ENCODE measurements around the gene PODXL. TPM values are rescaled to one million over a fixed set of nuclear protein-coding genes. Genes with fewer than 3 reads are reported as not detected.
"Not testable (repeated sequence)": the region's sequence is repeated elsewhere in the genome, so short reads cannot be mapped to it uniquely, and the experiment has no call there.

The PODXL gene
- polyA plus RNA-seq, 4 donors: 0.67 to 24.2 (median 7.9) TPM

DNA sequence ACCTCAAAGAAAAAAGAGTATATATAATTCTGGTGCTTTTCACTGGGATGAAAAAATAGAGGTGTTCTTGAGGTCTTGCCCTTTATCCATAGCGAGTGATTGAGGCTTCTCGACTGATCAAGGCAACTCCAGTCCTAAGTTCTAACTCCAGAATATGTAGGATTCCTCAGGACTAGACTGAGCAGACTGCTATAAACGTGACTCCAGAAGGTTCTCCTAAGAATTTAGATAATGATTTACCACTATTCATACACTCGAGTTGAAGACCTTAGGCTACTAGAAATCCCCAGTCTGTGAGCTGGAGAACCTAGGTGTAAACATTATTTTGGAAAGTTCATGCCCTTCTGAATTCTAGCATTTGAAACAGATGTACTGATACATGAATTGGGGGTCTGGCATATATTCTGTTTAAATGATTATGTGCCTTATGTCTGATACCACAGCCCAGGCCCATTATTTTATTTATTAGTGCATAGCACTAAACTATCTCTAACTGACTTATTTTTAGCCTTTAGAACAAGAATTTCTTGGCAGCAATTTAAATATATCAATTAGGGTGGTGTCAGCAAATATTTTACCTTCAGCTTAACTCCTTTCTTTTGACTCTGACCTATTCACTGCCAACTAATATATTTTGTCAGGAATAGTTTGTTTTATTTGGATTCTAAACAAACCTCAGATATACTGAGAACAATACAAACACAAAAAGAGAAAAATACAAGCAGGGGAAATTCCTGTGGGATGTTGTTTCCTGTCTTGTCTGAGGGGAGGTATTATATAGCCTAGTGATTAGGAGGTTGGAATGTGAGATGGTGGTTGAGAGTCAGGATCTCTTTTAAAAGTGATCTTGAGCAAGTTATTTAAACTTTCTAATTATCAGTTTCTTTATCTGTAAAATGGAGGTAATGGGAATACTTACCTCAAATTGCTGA lies 75.8 kb downstream of the PODXL start:
- Histone ChIP-seq H3K27ac (ENCODE audit: low read depth in 1 of 3, low read length in 2 of 3) (no peak overlapping the region), H3K4me1 (ENCODE audit: control insufficient read depth in 3 of 3, insufficient read depth in 2 of 3, low read depth in 1 of 3, low read length in 2 of 3) (peaks cover 0 to 7% (median 0%) of the 10 kb centered on the region in 3 donors), H3K9me3 (ENCODE audit: control insufficient read depth in 2 of 2, insufficient read depth in 1 of 2, low read depth in 1 of 2, low read length in 1 of 2) (no peaks in the 10 kb centered on the region), H3K36me3 (ENCODE audit: control insufficient read depth in 3 of 3, insufficient read depth in 2 of 3, low read depth in 1 of 3, low read length in 3 of 3) (peaks cover 0 to 9% (median 8%) of the 10 kb centered on the region in 3 donors), H3K27me3 (ENCODE audit: control insufficient read depth in 3 of 3, insufficient read depth in 3 of 3, low read length in 3 of 3) (no peaks in the 10 kb centered on the region), H3K4me3 (ENCODE audit: low read depth in 1 of 3, low read length in 3 of 3) (no peak overlapping the region)
- DNase-seq: peak in 1 of 2 donors; percentile 55
- 51 to 65% (median 61%) methylated on average over 4 of the region's 4 CpGs for WGBS, 3 donors
- FAIRE-seq: no peak

DNA sequence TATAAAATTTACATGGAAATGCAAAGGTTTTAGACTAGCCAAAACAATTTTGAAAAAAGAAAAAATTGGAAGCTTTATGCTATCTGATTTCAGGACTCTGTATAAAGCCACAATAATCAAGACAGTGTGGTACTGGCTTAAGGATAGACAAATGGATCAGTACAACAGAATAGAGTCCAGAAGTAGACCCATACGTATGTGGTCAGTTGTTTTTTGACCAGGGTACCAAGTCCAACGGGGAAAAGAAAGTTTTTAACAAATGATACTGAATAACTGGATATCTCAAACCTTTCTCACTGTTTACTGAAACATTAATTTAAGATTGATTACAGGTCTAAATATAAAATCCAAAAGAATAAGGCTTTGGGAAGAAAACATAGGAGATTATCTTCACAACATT lies 79.7 kb downstream of the PODXL start:
- no peaks in the 10 kb centered on the region for H3K9me3 ChIP-seq (ENCODE audit: control insufficient read depth in 2 of 2, insufficient read depth in 1 of 2, low read depth in 1 of 2, low read length in 1 of 2)
- FAIRE-seq (no peak), DNase-seq (no peak)
- 78 to 86% (median 84%) methylated on average over 2 of the region's 2 CpGs for WGBS, 3 donors
- H3K27me3 ChIP-seq (ENCODE audit: control insufficient read depth in 3 of 3, insufficient read depth in 3 of 3, low read length in 3 of 3): no peaks in the 10 kb centered on the region
- H3K4me1 ChIP-seq (ENCODE audit: control insufficient read depth in 3 of 3, insufficient read depth in 2 of 3, low read depth in 1 of 3, low read length in 2 of 3): peaks cover 0 to 7% (median 0%) of the 10 kb centered on the region in 3 donors
- no peak overlapping the region for H3K27ac ChIP-seq (ENCODE audit: low read depth in 1 of 3, low read length in 2 of 3)
- H3K36me3 ChIP-seq (ENCODE audit: control insufficient read depth in 3 of 3, insufficient read depth in 2 of 3, low read depth in 1 of 3, low read length in 3 of 3): peaks cover 0 to 19% (median 7%) of the 10 kb centered on the region in 3 donors
- H3K4me3 ChIP-seq (ENCODE audit: low read depth in 1 of 3, low read length in 3 of 3): no peak overlapping the region

DNA sequence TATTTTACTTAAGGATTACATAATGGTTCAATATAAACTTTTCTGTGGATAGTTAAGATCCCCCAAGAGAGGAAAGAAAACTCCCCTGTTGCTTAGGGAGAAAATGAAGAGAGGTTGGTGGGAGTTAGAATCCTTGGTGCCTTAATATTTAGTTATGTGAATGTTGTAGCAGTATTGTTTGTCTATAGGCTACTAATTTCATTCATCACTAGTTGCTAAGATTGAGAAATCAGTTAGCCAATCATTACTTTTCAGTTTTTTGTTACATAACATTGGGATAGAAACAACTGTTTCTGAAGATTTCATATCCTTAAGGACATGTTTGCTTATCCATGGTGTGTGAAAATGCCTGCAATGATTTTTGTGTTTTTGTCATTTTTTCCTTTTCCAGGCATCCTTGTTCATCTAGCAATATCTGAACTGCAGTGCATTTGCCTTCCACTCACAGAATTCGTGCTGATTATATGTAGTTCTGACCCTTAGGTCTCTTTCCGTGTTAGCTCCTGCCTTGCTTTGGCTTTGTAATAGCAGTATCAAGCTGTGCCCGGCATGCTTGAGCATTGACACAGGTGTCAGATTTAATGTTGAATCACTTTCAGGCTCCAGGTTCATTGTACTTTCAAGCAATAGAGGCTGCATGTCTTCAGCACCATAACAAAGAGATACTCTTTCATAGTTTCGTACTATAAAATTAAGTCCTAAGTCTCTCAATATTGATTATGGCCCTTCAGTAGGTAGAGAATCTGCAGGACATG lies 85.0 kb downstream of the PODXL start:
- no peak overlapping the region for H3K27ac ChIP-seq (ENCODE audit: low read depth in 1 of 3, low read length in 2 of 3)
- no peak for DNase-seq
- no peaks in the 10 kb centered on the region for H3K27me3 ChIP-seq (ENCODE audit: control insufficient read depth in 3 of 3, insufficient read depth in 3 of 3, low read length in 3 of 3)
- H3K9me3 ChIP-seq (ENCODE audit: control insufficient read depth in 2 of 2, insufficient read depth in 1 of 2, low read depth in 1 of 2, low read length in 1 of 2): no peaks in the 10 kb centered on the region
- H3K4me1 ChIP-seq (ENCODE audit: control insufficient read depth in 3 of 3, insufficient read depth in 2 of 3, low read depth in 1 of 3, low read length in 2 of 3): no peaks in the 10 kb centered on the region
- 95 to 96% (median 96%) methylated on average over 4 of the region's 4 CpGs for WGBS, 3 donors
- no peak overlapping the region for H3K4me3 ChIP-seq (ENCODE audit: low read depth in 1 of 3, low read length in 3 of 3)
- FAIRE-seq: no peak
- H3K36me3 ChIP-seq (ENCODE audit: control insufficient read depth in 3 of 3, insufficient read depth in 2 of 3, low read depth in 1 of 3, low read length in 3 of 3): peaks cover 0 to 28% (median 18%) of the 10 kb centered on the region in 3 donors

DNA sequence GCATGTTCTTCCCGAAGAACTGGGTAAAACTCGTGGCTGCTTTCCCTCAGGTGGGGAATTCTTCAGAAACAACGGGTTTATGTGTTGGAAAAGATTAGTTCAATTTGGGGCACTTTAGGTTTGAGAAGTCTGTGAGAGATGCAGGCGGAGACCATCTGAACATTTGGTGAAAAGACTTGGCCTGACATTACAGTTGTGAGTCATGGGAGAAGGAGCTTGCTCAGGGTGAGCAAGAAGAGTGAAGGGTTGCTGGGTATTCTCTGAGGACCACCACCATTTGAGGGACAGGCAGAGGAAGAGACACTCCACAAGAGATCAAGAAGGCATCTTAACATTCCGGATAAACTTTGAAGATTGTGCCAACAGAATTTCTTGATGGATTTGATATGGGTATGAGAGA lies 88.6 kb downstream of the PODXL start:
- 95 to 96% (median 96%) methylated on average over 5 of the region's 5 CpGs for WGBS, 3 donors

DNA sequence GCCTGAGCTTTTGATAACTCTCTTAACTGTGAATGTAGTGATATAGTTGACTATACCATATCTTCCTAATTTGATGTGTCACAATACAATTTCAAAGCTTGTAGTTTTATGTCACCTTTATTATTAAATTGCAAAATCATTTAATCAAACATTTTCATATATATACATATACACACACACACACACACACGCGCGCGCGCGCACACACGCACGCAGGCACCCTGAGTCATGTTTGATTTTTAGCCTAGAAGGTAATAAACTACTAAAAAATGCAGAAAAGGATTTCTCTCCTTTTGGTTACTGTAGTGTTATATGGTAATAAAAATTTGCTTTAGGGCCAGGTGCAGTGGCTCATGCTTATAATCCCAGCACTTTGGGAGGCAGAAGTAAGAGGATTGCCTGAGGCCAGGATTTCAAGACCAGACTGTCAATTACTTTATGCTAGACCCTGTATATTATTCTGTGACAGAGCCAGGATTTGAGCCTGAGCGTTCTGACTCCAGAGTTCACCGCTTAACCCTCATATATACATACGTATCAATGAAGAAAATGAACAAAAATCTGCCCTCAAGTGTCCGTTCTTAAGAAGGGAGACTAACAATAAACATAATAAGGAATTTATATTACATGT lies 89.6 kb downstream of the PODXL start:
- H3K27ac ChIP-seq (ENCODE audit: low read depth in 1 of 3, low read length in 2 of 3): no peak overlapping the region
- no peaks in the 10 kb centered on the region for H3K27me3 ChIP-seq (ENCODE audit: control insufficient read depth in 3 of 3, insufficient read depth in 3 of 3, low read length in 3 of 3)
- no peaks in the 10 kb centered on the region for H3K4me1 ChIP-seq (ENCODE audit: control insufficient read depth in 3 of 3, insufficient read depth in 2 of 3, low read depth in 1 of 3, low read length in 2 of 3)
- H3K4me3 ChIP-seq (ENCODE audit: low read depth in 1 of 3, low read length in 3 of 3): no peak overlapping the region
- H3K9me3 ChIP-seq (ENCODE audit: control insufficient read depth in 2 of 2, insufficient read depth in 1 of 2, low read depth in 1 of 2, low read length in 1 of 2): no peaks in the 10 kb centered on the region
- peaks cover 0 to 22% (median 17%) of the 10 kb centered on the region in 3 donors for H3K36me3 ChIP-seq (ENCODE audit: control insufficient read depth in 3 of 3, insufficient read depth in 2 of 3, low read depth in 1 of 3, low read length in 3 of 3)
- 89 to 98% (median 91%) methylated on average over 12 of the region's 12 CpGs for WGBS, 3 donors
- no peak for FAIRE-seq
- DNase-seq: no peak

More for the DNA sequence above, 88.6 kb downstream of the PODXL start:
- H3K36me3 ChIP-seq (ENCODE audit: control insufficient read depth in 3 of 3, insufficient read depth in 2 of 3, low read depth in 1 of 3, low read length in 3 of 3): peaks cover 0 to 21% (median 17%) of the 10 kb centered on the region in 3 donors
- FAIRE-seq: no peak
- no peaks in the 10 kb centered on the region for H3K9me3 ChIP-seq (ENCODE audit: control insufficient read depth in 2 of 2, insufficient read depth in 1 of 2, low read depth in 1 of 2, low read length in 1 of 2)
- no peak for DNase-seq
- H3K27me3 ChIP-seq (ENCODE audit: control insufficient read depth in 3 of 3, insufficient read depth in 3 of 3, low read length in 3 of 3): no peaks in the 10 kb centered on the region
- no peak overlapping the region for H3K4me3 ChIP-seq (ENCODE audit: low read depth in 1 of 3, low read length in 3 of 3)
- H3K4me1 ChIP-seq (ENCODE audit: control insufficient read depth in 3 of 3, insufficient read depth in 2 of 3, low read depth in 1 of 3, low read length in 2 of 3): no peaks in the 10 kb centered on the region
- H3K27ac ChIP-seq (ENCODE audit: low read depth in 1 of 3, low read length in 2 of 3): no peak overlapping the region

DNA sequence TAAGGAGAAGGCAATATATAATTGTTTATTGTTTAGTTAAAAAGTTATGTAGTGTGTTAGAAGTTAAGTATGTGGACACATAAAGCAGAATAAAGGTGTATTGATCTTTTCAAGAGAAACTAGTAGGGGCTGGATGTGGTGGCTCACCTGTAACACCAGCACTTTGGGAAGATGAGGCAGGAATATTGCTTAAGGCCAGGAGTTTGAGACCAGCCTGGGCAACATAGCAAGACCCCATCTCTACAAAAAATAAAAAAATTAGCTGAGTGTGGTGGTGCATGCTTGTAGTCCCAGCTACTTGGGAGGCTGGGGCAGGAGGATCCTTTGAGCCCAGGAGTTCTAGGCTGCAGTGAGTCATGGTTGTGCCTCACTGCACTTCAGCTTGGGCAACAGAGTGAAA lies 93.7 kb downstream of the PODXL start:
- H3K4me1 ChIP-seq (ENCODE audit: control insufficient read depth in 3 of 3, insufficient read depth in 2 of 3, low read depth in 1 of 3, low read length in 2 of 3); H3K27me3 ChIP-seq (ENCODE audit: control insufficient read depth in 3 of 3, insufficient read depth in 3 of 3, low read length in 3 of 3); H3K9me3 ChIP-seq (ENCODE audit: control insufficient read depth in 2 of 2, insufficient read depth in 1 of 2, low read depth in 1 of 2, low read length in 1 of 2); H3K4me3 ChIP-seq (ENCODE audit: low read depth in 1 of 3, low read length in 3 of 3); FAIRE-seq; DNase-seq; H3K27ac ChIP-seq (ENCODE audit: low read depth in 1 of 3, low read length in 2 of 3): not testable (repeated sequence)
- peaks cover 0 to 14% (median 10%) of the 10 kb centered on the region in 3 donors for H3K36me3 ChIP-seq (ENCODE audit: control insufficient read depth in 3 of 3, insufficient read depth in 2 of 3, low read depth in 1 of 3, low read length in 3 of 3)

DNA sequence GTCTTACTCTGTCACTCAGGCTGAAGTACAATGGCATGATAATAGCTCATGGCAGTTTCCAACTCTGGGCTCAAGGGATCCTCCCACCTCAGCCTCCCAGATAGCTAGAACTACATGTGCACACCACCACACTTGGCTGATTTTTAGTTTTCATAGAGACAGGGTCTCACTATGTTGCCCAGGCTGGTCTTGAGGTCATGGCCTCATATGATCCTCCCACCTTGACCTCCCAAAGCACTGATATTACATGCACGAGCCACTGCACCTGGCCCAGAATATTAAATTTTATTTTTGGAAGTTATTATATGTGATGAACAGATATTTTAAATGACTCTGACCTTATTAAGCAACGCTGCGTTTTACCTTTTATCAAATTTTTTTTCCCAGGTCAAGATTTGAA lies 94.4 kb downstream of the PODXL start:
- Histone ChIP-seq H3K27ac (ENCODE audit: low read depth in 1 of 3, low read length in 2 of 3) (no peak overlapping the region), H3K4me1 (ENCODE audit: control insufficient read depth in 3 of 3, insufficient read depth in 2 of 3, low read depth in 1 of 3, low read length in 2 of 3) (no peaks in the 10 kb centered on the region), H3K4me3 (ENCODE audit: low read depth in 1 of 3, low read length in 3 of 3) (no peak overlapping the region), H3K27me3 (ENCODE audit: control insufficient read depth in 3 of 3, insufficient read depth in 3 of 3, low read length in 3 of 3) (no peaks in the 10 kb centered on the region), H3K36me3 (ENCODE audit: control insufficient read depth in 3 of 3, insufficient read depth in 2 of 3, low read depth in 1 of 3, low read length in 3 of 3) (peaks cover 0 to 14% (median 6%) of the 10 kb centered on the region in 3 donors), H3K9me3 (ENCODE audit: control insufficient read depth in 2 of 2, insufficient read depth in 1 of 2, low read depth in 1 of 2, low read length in 1 of 2) (no peaks in the 10 kb centered on the region)
- FAIRE-seq: no peak
- DNase-seq: no peak
- 97 to 98% (median 97%) methylated on average over 3 of the region's 3 CpGs for WGBS, 3 donors

DNA sequence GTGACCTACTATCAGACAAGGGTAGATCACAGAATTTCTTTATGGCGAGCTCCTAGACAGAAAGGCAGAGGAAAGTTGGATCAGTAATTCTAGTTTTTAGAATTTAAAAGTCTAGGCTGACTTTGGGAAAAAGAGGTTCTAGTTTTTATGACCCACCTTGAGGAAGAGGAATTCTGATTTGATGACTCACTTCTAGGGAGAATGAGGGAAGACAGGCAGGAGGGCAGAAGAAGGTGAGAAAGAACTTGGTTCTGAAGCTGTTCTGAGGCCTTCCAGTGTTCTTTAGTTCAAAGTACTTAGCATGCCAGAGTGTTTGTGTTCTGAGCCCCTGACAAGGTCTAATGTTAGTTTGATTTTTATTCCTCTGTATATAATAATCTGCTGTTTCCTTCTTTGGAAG lies 97.2 kb downstream of the PODXL start:
- Histone ChIP-seq H3K36me3 (ENCODE audit: control insufficient read depth in 3 of 3, insufficient read depth in 2 of 3, low read depth in 1 of 3, low read length in 3 of 3) (peaks cover 0 to 13% (median 6%) of the 10 kb centered on the region in 3 donors), H3K9me3 (ENCODE audit: control insufficient read depth in 2 of 2, insufficient read depth in 1 of 2, low read depth in 1 of 2, low read length in 1 of 2) (no peaks in the 10 kb centered on the region), H3K27me3 (ENCODE audit: control insufficient read depth in 3 of 3, insufficient read depth in 3 of 3, low read length in 3 of 3) (no peaks in the 10 kb centered on the region), H3K4me3 (ENCODE audit: low read depth in 1 of 3, low read length in 3 of 3) (no peak overlapping the region), H3K4me1 (ENCODE audit: control insufficient read depth in 3 of 3, insufficient read depth in 2 of 3, low read depth in 1 of 3, low read length in 2 of 3) (no peaks in the 10 kb centered on the region), H3K27ac (ENCODE audit: low read depth in 1 of 3, low read length in 2 of 3) (no peak overlapping the region)
- FAIRE-seq: no peak
- peak; percentile 5 to 11 for DNase-seq
- 97 to 100% (median 98%) methylated on average over 1 of the region's 1 CpG for WGBS, 3 donors
